ENCODE data around the gene NOL4L. TPM values are rescaled to one million over a fixed set of nuclear protein-coding genes. Genes with fewer than 3 reads are reported as not detected.

Gene NOL4L
- total RNA-seq, 1 donor from 2014 or later = 30.5 TPM

- Mint-ChIP-seq H3K4me1 (ENCODE audit: unreplicated experiment) (peaks cover 11% of the 10 kb centered on the region), H3K4me3 (ENCODE audit: unreplicated experiment) (no peak overlapping the region), H3K9me3 (ENCODE audit: unreplicated experiment) (no peaks in the 10 kb centered on the region), H3K27ac (ENCODE audit: unreplicated experiment) (no peak overlapping the region), H3K27me3 (ENCODE audit: unreplicated experiment) (peaks cover 6% of the 10 kb centered on the region), H3K36me3 (ENCODE audit: unreplicated experiment) (no peaks in the 10 kb centered on the region)
- TF ChIP-seq CTCF (IDR thresholded peaks at IDR 0.05) = no peak
- no peak for DNase-seq (ENCODE audit: extremely low spot score, unreplicated experiment)
Measured at GRCh38 chr20:32624687-32625345, 39.7 kb upstream of the NOL4L start.

GRCh38 chr20:32623667-32624157 is 38.6 kb upstream of the NOL4L start:
- no peak overlapping the region for H3K4me3 Mint-ChIP-seq (ENCODE audit: unreplicated experiment)
- H3K9me3 Mint-ChIP-seq (ENCODE audit: unreplicated experiment) = no peaks in the 10 kb centered on the region
- H3K4me1 Mint-ChIP-seq (ENCODE audit: unreplicated experiment) = peaks cover 11% of the 10 kb centered on the region
- peaks cover 13% of the 10 kb centered on the region for H3K27me3 Mint-ChIP-seq (ENCODE audit: unreplicated experiment)
- no peak overlapping the region for H3K27ac Mint-ChIP-seq (ENCODE audit: unreplicated experiment)
- TF ChIP-seq CTCF (IDR thresholded peaks at IDR 0.05) = no peak
- DNase-seq (ENCODE audit: extremely low spot score, unreplicated experiment) = no peak
- H3K36me3 Mint-ChIP-seq (ENCODE audit: unreplicated experiment) = no peaks in the 10 kb centered on the region

GRCh38 chr20:32622585-32623468 is 37.7 kb upstream of the NOL4L start:
- Mint-ChIP-seq H3K4me3 (ENCODE audit: unreplicated experiment) (no peak overlapping the region), H3K4me1 (ENCODE audit: unreplicated experiment) (peaks cover 6% of the 10 kb centered on the region), H3K27ac (ENCODE audit: unreplicated experiment) (no peak overlapping the region), H3K27me3 (ENCODE audit: unreplicated experiment) (peaks cover 13% of the 10 kb centered on the region), H3K9me3 (ENCODE audit: unreplicated experiment) (no peaks in the 10 kb centered on the region), H3K36me3 (ENCODE audit: unreplicated experiment) (no peaks in the 10 kb centered on the region)
- DNase-seq (ENCODE audit: extremely low spot score, unreplicated experiment) = no peak
- no peak for TF ChIP-seq CTCF (IDR thresholded peaks at IDR 0.05)

- no peaks in the 10 kb centered on the region for H3K9me3 Mint-ChIP-seq (ENCODE audit: unreplicated experiment)
Measured at GRCh38 chr20:32621891-32622584, 36.9 kb upstream of the NOL4L start.

More at GRCh38 chr20:32621891-32622584, 36.9 kb upstream of the NOL4L start:
- Mint-ChIP-seq H3K27me3 (ENCODE audit: unreplicated experiment) (peaks cover 16% of the 10 kb centered on the region), H3K4me3 (ENCODE audit: unreplicated experiment) (no peak overlapping the region), H3K4me1 (ENCODE audit: unreplicated experiment) (no peaks in the 10 kb centered on the region), H3K36me3 (ENCODE audit: unreplicated experiment) (no peaks in the 10 kb centered on the region), H3K27ac (ENCODE audit: unreplicated experiment) (no peak overlapping the region)
- TF ChIP-seq CTCF (IDR thresholded peaks at IDR 0.05) = no peak
- DNase-seq (ENCODE audit: extremely low spot score, unreplicated experiment) = no peak
